ENCODE measurements around the gene ZPLD1.

DNA sequence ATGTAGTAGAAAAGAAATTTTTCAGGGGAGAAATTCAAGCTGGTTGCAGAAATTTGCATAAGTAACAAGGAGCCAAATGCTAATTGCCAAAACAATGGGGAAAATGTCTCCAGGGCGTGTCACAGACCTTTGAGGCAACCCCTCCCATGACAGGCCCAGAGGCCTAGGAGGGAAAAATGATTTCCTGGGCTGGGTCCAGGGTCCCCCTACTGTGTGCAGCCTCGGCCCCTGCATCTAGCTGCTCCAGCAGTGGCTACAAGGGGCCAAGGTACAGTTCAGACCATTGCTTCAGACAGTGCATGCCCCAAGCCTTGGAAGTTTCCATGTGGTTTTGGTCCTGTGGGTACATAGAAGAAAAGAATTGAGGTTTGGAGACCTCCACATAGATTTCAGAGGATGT, 70.7 kb downstream of the ZPLD1 start:
- TF ChIP-seq POLR2A (IDR thresholded peaks at IDR 0.05) = no peak
- TF ChIP-seq, protein P1, sequence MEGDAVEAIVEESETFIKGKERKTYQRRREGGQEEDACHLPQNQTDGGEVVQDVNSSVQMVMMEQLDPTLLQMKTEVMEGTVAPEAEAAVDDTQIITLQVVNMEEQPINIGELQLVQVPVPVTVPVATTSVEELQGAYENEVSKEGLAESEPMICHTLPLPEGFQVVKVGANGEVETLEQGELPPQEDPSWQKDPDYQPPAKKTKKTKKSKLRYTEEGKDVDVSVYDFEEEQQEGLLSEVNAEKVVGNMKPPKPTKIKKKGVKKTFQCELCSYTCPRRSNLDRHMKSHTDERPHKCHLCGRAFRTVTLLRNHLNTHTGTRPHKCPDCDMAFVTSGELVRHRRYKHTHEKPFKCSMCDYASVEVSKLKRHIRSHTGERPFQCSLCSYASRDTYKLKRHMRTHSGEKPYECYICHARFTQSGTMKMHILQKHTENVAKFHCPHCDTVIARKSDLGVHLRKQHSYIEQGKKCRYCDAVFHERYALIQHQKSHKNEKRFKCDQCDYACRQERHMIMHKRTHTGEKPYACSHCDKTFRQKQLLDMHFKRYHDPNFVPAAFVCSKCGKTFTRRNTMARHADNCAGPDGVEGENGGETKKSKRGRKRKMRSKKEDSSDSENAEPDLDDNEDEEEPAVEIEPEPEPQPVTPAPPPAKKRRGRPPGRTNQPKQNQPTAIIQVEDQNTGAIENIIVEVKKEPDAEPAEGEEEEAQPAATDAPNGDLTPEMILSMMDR (IDR thresholded peaks at IDR 0.05) = no peak
- TF ChIP-seq POLR2AphosphoS5 (IDR thresholded peaks at IDR 0.05) = no peak

Data from prostate gland (tissue), 2 donors.